HEK293T (cell line): ENCODE results near the gene FCHO2.

Experiments
- BHLHE40 ChIP-seq: fragments of 450-650 bp; IDR thresholded peaks from 2 replicates; pipeline ENCODE4 v1.6.1; 2016; ENCODE audit warnings: mild to moderate bottlenecking, moderate library complexity, borderline replicate concordance
- ELF4 ChIP-seq: fragments of 450-650 bp; IDR thresholded peaks from 2 replicates; pipeline ENCODE4 v1.6.1; 2017; ENCODE audit warnings: antibody characterized with exemption
- ZNF384 ChIP-seq: fragments of 450-650 bp; IDR thresholded peaks from 2 replicates; pipeline ENCODE4 v1.6.1; 2016

- TF ChIP-seq ZNF384 (no peak), ELF4 (no peak), BHLHE40 (no peak)
These were observed 71.5 kb downstream of the FCHO2 start for GRCh38 chr5:73027361-73027760.
